HEK293 (cell line): ENCODE measurements around the gene PROX1.

Experiments used
- CTCF ChIA-PET: fragments of 350-600 bp; formaldehyde crosslinking; extraction: SDS; loops from one replicate; lab custom pipeline; 2021; ENCODE audit warnings: antibody characterized with exemption; lab: Yijun Ruan, JAX
- POLR2A ChIA-PET: fragments of 300-600 bp; formaldehyde crosslinking; extraction: SDS; loops from one replicate; lab custom pipeline; 2020; ENCODE audit warnings: antibody characterized with exemption, inconsistent platforms; lab: Yijun Ruan, JAX
- H3K27ac ChIP-seq: fragments of 200-500 bp; sonication (Bioruptor generic); 2 replicates; pipeline ENCODE4 v1.5.1; 2014; ENCODE audit warnings: low read depth, low read length, control low read depth, inconsistent platforms; ENCODE audit errors: extremely low read depth
- H3K36me3 ChIP-seq, 2 experiments: fragments of 200-500 bp in 1 of 2; sonication (Bioruptor generic) in 1 of 2; 1 replicate in 1 of 2; 2 replicates in 1 of 2; pipeline ENCODE4 v1.5.1; 2014 to 2017; ENCODE audit warnings: inconsistent platforms in 2 of 2, low read length in 2 of 2; ENCODE audit not compliant: control insufficient read depth in 2 of 2, insufficient read depth in 1 of 2
- H3K4me1 ChIP-seq: fragments of 200-500 bp; sonication (Bioruptor generic); 2 replicates; pipeline ENCODE4 v1.5.1; 2014; ENCODE audit warnings: mild to moderate bottlenecking, low read length, inconsistent platforms; ENCODE audit not compliant: control insufficient read depth, insufficient read depth
- H3K4me3 ChIP-seq: 2 replicates; pipeline ENCODE4 v1.5.1; 2011; ENCODE audit warnings: low read depth, mild to moderate bottlenecking, control low read depth, low read length, moderate library complexity
- H3K9me3 ChIP-seq: fragments of 200-500 bp; sonication (Bioruptor generic); 2 replicates; pipeline ENCODE4 v1.5.1; 2014; ENCODE audit warnings: low read depth, low read length, inconsistent platforms; ENCODE audit not compliant: control insufficient read depth, insufficient read depth
- HOXD13 ChIP-seq: sonication (generic); formaldehyde crosslinking; IDR thresholded peaks from 2 replicates; pipeline ENCODE4 v1.8.0; 2022; ENCODE audit warnings: missing genetic modification reagents, borderline replicate concordance
- OSR2 ChIP-seq: fragments of 450-650 bp; formaldehyde crosslinking; IDR thresholded peaks from 2 replicates; pipeline ENCODE4 v1.5.1; 2016; ENCODE audit warnings: missing biosample characterization, missing genetic modification characterization
- PRDM4 ChIP-seq: fragments of 450-650 bp; formaldehyde crosslinking; IDR thresholded peaks from 2 replicates; pipeline ENCODE4 v1.5.1; 2017; ENCODE audit warnings: missing biosample characterization, missing genetic modification characterization
- TCF7L2 ChIP-seq: IDR thresholded peaks from 2 replicates; pipeline ENCODE4 v1.6.1; 2011; ENCODE audit warnings: low read depth, mild to moderate bottlenecking, inconsistent platforms, low read length, moderate library complexity, borderline replicate concordance
- ZBTB1 ChIP-seq: fragments of 450-650 bp; formaldehyde crosslinking; IDR thresholded peaks from 2 replicates; pipeline ENCODE4 v1.5.1; 2016; ENCODE audit warnings: missing biosample characterization, missing genetic modification characterization
- ZBTB44 ChIP-seq: fragments of 450-650 bp; IDR thresholded peaks from 2 replicates; pipeline ENCODE4 v1.5.1; 2018; ENCODE audit warnings: missing biosample characterization, mild to moderate bottlenecking, missing genetic modification characterization
- ZBTB7A ChIP-seq: fragments of 450-650 bp; formaldehyde crosslinking; IDR thresholded peaks from 2 replicates; pipeline ENCODE4 v1.5.1; 2016; ENCODE audit warnings: low read depth, missing biosample characterization, missing genetic modification characterization
- ZNF148 ChIP-seq: fragments of 450-650 bp; formaldehyde crosslinking; IDR thresholded peaks from 2 replicates; pipeline ENCODE4 v1.5.0; 2017; ENCODE audit warnings: missing biosample characterization, missing genetic modification characterization, borderline replicate concordance
- ZNF223 ChIP-seq: fragments of 450-650 bp; formaldehyde crosslinking; IDR thresholded peaks from 2 replicates; pipeline ENCODE4 v1.5.1; 2016; ENCODE audit warnings: missing biosample characterization, missing genetic modification characterization
- ZNF239 ChIP-seq: fragments of 450-650 bp; formaldehyde crosslinking; IDR thresholded peaks from 2 replicates; pipeline ENCODE4 v1.5.1; 2016; ENCODE audit warnings: missing biosample characterization, missing genetic modification characterization
- ZNF292 ChIP-seq: fragments of 450-650 bp; formaldehyde crosslinking; IDR thresholded peaks from 2 replicates; pipeline ENCODE4 v1.5.1; 2016; ENCODE audit warnings: low read depth, missing biosample characterization, missing genetic modification characterization, borderline replicate concordance
- ZNF416 ChIP-seq: fragments of 450-650 bp; formaldehyde crosslinking; IDR thresholded peaks from 2 replicates; pipeline ENCODE4 v1.5.1; 2016; ENCODE audit warnings: missing biosample characterization, missing genetic modification characterization
- ZNF600 ChIP-seq: fragments of 450-650 bp; formaldehyde crosslinking; IDR thresholded peaks from 2 replicates; pipeline ENCODE4 v1.5.1; 2016; ENCODE audit warnings: missing biosample characterization, missing genetic modification characterization
- ZNF629 ChIP-seq: fragments of 450-650 bp; formaldehyde crosslinking; IDR thresholded peaks from 2 replicates; pipeline ENCODE4 v1.5.1; 2017; ENCODE audit warnings: missing biosample characterization, missing genetic modification characterization
- TF ChIP-seq, protein P1 (sequence below): fragments of 450-650 bp; formaldehyde crosslinking; IDR thresholded peaks from 2 replicates; pipeline ENCODE4 v1.5.1; 2017; ENCODE audit warnings: missing biosample characterization, missing genetic modification characterization

The PROX1 gene

GRCh38 chr1:214068979-214069378, 81.2 kb downstream of the PROX1 start:
- Histone ChIP-seq H3K4me1 (no peaks in the 10 kb centered on the region), H3K36me3 (no peaks in the 10 kb centered on the region), H3K4me3 (no peak overlapping the region)
- ChIA-PET CTCF (interaction anchor here (0.7 kb wide), 1 partner anchor 1461 kb away, joined by 3 read pairs; no protein-coding TSS in a partner anchor), POLR2A (no interaction called here)
- TF ChIP-seq ZNF292: no peak
- no peak for TF ChIP-seq TCF7L2
- TF ChIP-seq ZBTB7A (tag by site-specific recombination): no peak
- TF ChIP-seq HOXD13 (CRISPR knock-in tag): no peak
- TF ChIP-seq ZNF629: no peak
- no peak for TF ChIP-seq OSR2 (tag by site-specific recombination)
- no peak for TF ChIP-seq ZNF416 (tag by site-specific recombination)
- TF ChIP-seq ZNF600: no peak
- no peak for TF ChIP-seq ZNF239 (tag by site-specific recombination)
- TF ChIP-seq PRDM4: no peak
- TF ChIP-seq, protein P1, sequence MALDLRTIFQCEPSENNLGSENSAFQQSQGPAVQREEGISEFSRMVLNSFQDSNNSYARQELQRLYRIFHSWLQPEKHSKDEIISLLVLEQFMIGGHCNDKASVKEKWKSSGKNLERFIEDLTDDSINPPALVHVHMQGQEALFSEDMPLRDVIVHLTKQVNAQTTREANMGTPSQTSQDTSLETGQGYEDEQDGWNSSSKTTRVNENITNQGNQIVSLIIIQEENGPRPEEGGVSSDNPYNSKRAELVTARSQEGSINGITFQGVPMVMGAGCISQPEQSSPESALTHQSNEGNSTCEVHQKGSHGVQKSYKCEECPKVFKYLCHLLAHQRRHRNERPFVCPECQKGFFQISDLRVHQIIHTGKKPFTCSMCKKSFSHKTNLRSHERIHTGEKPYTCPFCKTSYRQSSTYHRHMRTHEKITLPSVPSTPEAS (tag by site-specific recombination): no peak
- no peak for TF ChIP-seq ZNF223
- TF ChIP-seq ZBTB44 (tag by site-specific recombination): no peak
- TF ChIP-seq, all 188 proteins: peak for 0
- no peaks in the 10 kb centered on the region for H3K9me3 ChIP-seq
- H3K27ac ChIP-seq: no peak overlapping the region

- POLR2A ChIA-PET: no interaction called here
- Histone ChIP-seq H3K27ac (no peak overlapping the region), H3K36me3 (no peaks in the 10 kb centered on the region), H3K4me1 (no peaks in the 10 kb centered on the region), H3K9me3 (no peaks in the 10 kb centered on the region), H3K4me3 (no peak overlapping the region)
- CTCF ChIA-PET: interaction anchor here (1.0 to 1.2 kb wide), 2 partner anchors 18 to 405 kb away, joined by 3 to 4 read pairs; no protein-coding TSS in a partner anchor
- no peak for TF ChIP-seq ZBTB1
- TF ChIP-seq ZNF416 (tag by site-specific recombination): no peak
- TF ChIP-seq ZNF148 (tag by site-specific recombination): no peak
These were observed 83.7 kb downstream of the PROX1 start for GRCh38 chr1:214071469-214071868.
